Right cardiac atrium (tissue), 5 donors: ENCODE data around the gene DOC2B. TPM values are rescaled to one million over a fixed set of nuclear protein-coding genes. Genes with fewer than 3 reads are reported as not detected.
"Not testable (repeated sequence)": the region's sequence is repeated elsewhere in the genome, so short reads cannot be mapped to it uniquely, and the experiment has no call there.

ENCODE experiments used
- ATAC-seq, 2 donors: fragments of 200-7000 bp; cut with Tn5 transposase; one replicate each; pipeline versions ENCODE4 v1.8.0 to v1.9.1; 2020; ENCODE audit warnings: moderate library complexity in 2 of 2, mild to moderate bottlenecking in 1 of 2
- DNase-seq, 3 donors: peaks; one replicate each; pipeline ENCODE4 v3.0.0-alpha.2; 2020
- H3K27ac ChIP-seq: one replicate; pipeline ENCODE4 v1.5.1; 2013; ENCODE audit warnings: mild to moderate bottlenecking, low read length, control low read depth, moderate library complexity
- H3K27me3 ChIP-seq: one replicate; pipeline ENCODE4 v1.6.1; 2013; ENCODE audit not compliant: control insufficient read depth, insufficient read depth
- H3K4me1 ChIP-seq: one replicate; pipeline ENCODE4 v1.6.1; 2013; ENCODE audit warnings: low read length; ENCODE audit not compliant: control insufficient read depth, insufficient read depth
- H3K4me3 ChIP-seq: one replicate; pipeline ENCODE4 v1.5.1; 2013; ENCODE audit warnings: low read length, control low read depth
- H3K9me3 ChIP-seq: one replicate; pipeline ENCODE4 v1.6.1; 2013; ENCODE audit warnings: low read length; ENCODE audit not compliant: control insufficient read depth
- WGBS: extraction: QIAGEN DNeasy Blood & Tissue Kit; methylation state at CpG from one replicate; pipeline ENCODE4 v1.1.7; 2013; 5-methylcytosine and 5-hydroxymethylcytosine counted together
- intact Hi-C, 4 donors: fragments of 100-400 bp; cut with DNase I; formaldehyde crosslinking; loops; one replicate each; pipeline versions ENCODE4 v1.11.0 to v1.14.0; 2022 to 2023
- polyA plus RNA-seq: library from polyadenylated mRNA; stranded (reverse); fragments of 200-250 nt; gene quantifications from one replicate; pipeline ENCODE4 v1.2.3, GENCODE V29; 2013
- total RNA-seq, 4 donors: library from RNA; stranded (reverse); fragmentation: NEBNext Ultra II Directional; extraction: Animal tissue kit (Norgen Biotek cat#: 25700); gene quantifications; one replicate each; pipeline ENCODE4 v1.2.1, GENCODE V29; 2021
- donor health status: healthy with polysubstance abuse.
- donor health status: DM: no; HTN: yes; CAD: no.
- donor health status: DM: no; HTN: no; CAD: no.
- donor health status: DM: no; HTN: yes; CAD: no; lungs with severe emphysema.
- donor health status: DM: yes; HTN: yes; CAD: no.

The DOC2B gene
- total and polyA plus RNA-seq, 5 donors: 2.3 to 5.3 (median 3.0) TPM

GRCh38 chr17:224576-224975, 43.1 kb upstream of the DOC2B start:
- H3K9me3 ChIP-seq, ATAC-seq, H3K27ac ChIP-seq, H3K4me1 ChIP-seq, intact Hi-C loops, H3K4me3 ChIP-seq, H3K27me3 ChIP-seq, DNase-seq: not testable (repeated sequence)
- WGBS: 98% methylated on average over 2 of the region's 2 CpGs

DNA sequence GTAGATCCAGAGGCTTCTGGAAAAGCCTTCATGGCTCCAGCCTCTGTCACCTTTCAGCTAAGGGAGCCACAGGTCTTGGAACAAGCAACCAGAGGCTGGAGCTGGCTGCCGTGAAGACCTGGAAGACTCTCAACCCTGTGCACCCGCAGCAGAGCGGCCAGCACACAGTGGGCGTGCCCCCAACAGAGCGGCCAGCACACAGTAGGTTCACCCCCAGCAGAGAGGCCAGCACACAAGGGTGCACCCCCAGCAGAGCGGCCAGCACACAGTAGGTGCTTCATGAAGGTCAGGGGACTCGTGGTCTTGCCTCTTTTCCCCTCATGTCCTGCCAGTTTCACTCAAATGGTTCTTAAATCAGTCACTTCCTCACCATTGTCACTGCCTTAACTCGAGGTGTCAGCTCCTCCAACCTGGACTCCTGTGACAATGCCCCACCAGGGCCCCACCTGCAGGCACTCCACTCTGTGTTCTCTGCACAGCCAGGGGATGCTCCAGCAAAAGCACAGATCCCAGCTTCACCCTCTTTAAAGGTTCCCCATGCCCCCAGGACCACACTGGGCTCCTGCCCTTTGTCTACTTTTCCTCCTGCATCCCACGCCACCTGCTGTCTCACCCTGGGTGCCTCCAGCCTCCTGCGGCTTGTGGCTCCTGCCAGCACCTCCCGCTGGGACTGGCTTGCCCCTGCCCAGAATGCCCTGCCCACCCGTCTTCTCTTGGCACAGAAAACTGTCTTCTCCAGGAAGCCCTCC, 42.4 kb upstream of the DOC2B start:
- peak in 2 of 3 donors; percentile 5 to 35 for DNase-seq
- intact Hi-C loops: no loop called here
- Histone ChIP-seq H3K9me3 (no peaks in the 10 kb centered on the region), H3K4me3 (no peak overlapping the region), H3K27me3 (no peaks in the 10 kb centered on the region), H3K27ac (no peak overlapping the region), H3K4me1 (peaks cover 3% of the 10 kb centered on the region)
- 80% methylated on average over 12 of the region's 12 CpGs for WGBS
- ATAC-seq: no peak

- H3K4me1 ChIP-seq: peaks cover 3% of the 10 kb centered on the region
- H3K9me3 ChIP-seq: no peaks in the 10 kb centered on the region
- no peak overlapping the region for H3K4me3 ChIP-seq
- DNase-seq (peak; percentile 66 to 87 (median 80)), ATAC-seq (peak; percentile 64 to 69)
- H3K27me3 ChIP-seq: no peaks in the 10 kb centered on the region
- WGBS: 69% methylated on average over 8 of the region's 8 CpGs
- intact Hi-C loops: no loop called here
- H3K27ac ChIP-seq: no peak overlapping the region
Observed at GRCh38 chr17:222172-222571, 40.7 kb upstream of the DOC2B start.

DNA sequence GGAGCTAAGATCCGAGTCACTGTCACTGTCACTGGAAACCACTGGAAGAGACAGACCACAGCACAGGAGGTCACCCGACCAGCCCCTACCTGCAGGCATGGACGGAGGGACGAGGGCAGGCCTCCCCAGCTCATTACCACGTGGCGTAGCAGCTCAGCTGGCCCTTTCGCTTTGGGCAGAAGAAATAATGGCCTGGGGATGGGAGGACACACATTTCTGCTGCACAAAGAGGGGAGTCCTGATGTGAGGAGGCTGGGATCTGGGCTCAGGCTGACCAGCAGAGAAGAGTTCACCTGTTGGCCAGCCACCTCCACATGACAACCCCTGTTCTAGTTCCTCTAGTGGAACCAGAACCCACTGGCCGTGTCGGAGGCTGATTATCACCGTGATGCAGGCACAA, 38.2 kb upstream of the DOC2B start:
- intact Hi-C loops: no loop called here
- 91% methylated on average over 10 of the region's 10 CpGs for WGBS
- Histone ChIP-seq H3K4me1 (peaks cover 3% of the 10 kb centered on the region), H3K4me3 (no peak overlapping the region), H3K27me3 (no peaks in the 10 kb centered on the region), H3K9me3 (no peaks in the 10 kb centered on the region), H3K27ac (no peak overlapping the region)
- DNase-seq: peak in 1 of 3 donors; percentile 9
- no peak for ATAC-seq

GRCh38 chr17:218432-219110, 37.1 kb upstream of the DOC2B start:
- no peaks in the 10 kb centered on the region for H3K9me3 ChIP-seq
- no peak overlapping the region for H3K4me3 ChIP-seq
- intact Hi-C loops: no loop called here
- 66% methylated on average over 8 of the region's 8 CpGs for WGBS
- no peak overlapping the region for H3K27ac ChIP-seq
- peak in 1 of 3 donors; percentile 14 for DNase-seq
- no peaks in the 10 kb centered on the region for H3K27me3 ChIP-seq
- H3K4me1 ChIP-seq: peaks cover 3% of the 10 kb centered on the region
- ATAC-seq: no peak

- Histone ChIP-seq H3K4me3 (no peak overlapping the region), H3K27ac (no peak overlapping the region), H3K27me3 (no peaks in the 10 kb centered on the region), H3K9me3 (no peaks in the 10 kb centered on the region), H3K4me1 (no peaks in the 10 kb centered on the region)
- DNase-seq (no peak), ATAC-seq (no peak)
- WGBS: 68% methylated on average over 2 of the region's 2 CpGs
- intact Hi-C loops: no loop called here
Observed at GRCh38 chr17:216625-217024, 35.2 kb upstream of the DOC2B start.

- peak; percentile 46 to 85 for ATAC-seq
Observed at GRCh38 chr17:215563-216478, 34.4 kb upstream of the DOC2B start.

GRCh38 chr17:214881-215331, 33.5 kb upstream of the DOC2B start:
- Histone ChIP-seq H3K27ac (no peak overlapping the region), H3K4me3 (no peak overlapping the region), H3K9me3 (no peaks in the 10 kb centered on the region), H3K4me1 (no peaks in the 10 kb centered on the region), H3K27me3 (no peaks in the 10 kb centered on the region)
- DNase-seq: peak in 1 of 3 donors; percentile 45
- whole genome bisulfite sequencing: 94% methylated on average over 10 of the region's 10 CpGs
- intact Hi-C loops: no loop called here
- ATAC-seq: peak in 1 of 2 donors; percentile 31

More at GRCh38 chr17:215563-216478, 34.4 kb upstream of the DOC2B start:
- H3K27me3 ChIP-seq, intact Hi-C loops, H3K9me3 ChIP-seq, H3K4me1 ChIP-seq, H3K4me3 ChIP-seq, H3K27ac ChIP-seq: not testable (repeated sequence)
- WGBS: 54% methylated on average over 25 of the region's 29 CpGs
- DNase-seq: peak; percentile 59 to 76 (median 71)

- 93% methylated on average over 25 of the region's 25 CpGs for WGBS
- Histone ChIP-seq H3K27ac (no peak overlapping the region), H3K4me1 (no peaks in the 10 kb centered on the region), H3K27me3 (no peaks in the 10 kb centered on the region), H3K9me3 (no peaks in the 10 kb centered on the region), H3K4me3 (no peak overlapping the region)
- DNase-seq: peak in 1 of 3 donors; percentile 33
- ATAC-seq: no peak
- intact Hi-C loops: no loop called here
Observed at GRCh38 chr17:213286-214105, 32.0 kb upstream of the DOC2B start.

DNA sequence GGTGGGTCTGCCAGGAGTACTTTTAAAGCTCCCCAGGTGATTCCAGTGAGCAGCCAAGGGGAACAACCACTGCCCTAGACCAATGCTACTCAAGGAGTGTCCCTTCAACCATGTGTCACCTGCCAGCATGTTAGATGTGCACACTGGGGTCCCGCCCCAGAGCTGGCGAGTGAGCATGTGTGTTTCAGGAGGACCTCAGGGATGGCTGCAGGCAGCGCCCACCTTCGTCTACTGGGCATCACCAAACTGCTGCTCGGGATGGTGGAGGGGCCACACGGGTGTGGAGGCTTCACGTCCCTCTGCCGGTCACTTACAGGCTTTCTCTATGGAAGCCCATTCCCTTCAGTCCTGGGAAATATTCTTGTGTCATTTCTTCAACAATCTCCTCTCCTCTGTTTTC, 29.0 kb upstream of the DOC2B start:
- Histone ChIP-seq H3K9me3 (no peaks in the 10 kb centered on the region), H3K4me3 (no peak overlapping the region), H3K27ac (no peak overlapping the region), H3K4me1 (no peaks in the 10 kb centered on the region), H3K27me3 (no peaks in the 10 kb centered on the region)
- WGBS: 96% methylated on average over 8 of the region's 8 CpGs
- ATAC-seq (no peak), DNase-seq (peak in 2 of 3 donors; percentile 8 to 9)
- intact Hi-C loops: no loop called here
